HG02678 (cell line): ENCODE data around the gene CCDC30.
"Not testable (repeated sequence)": the region's sequence is repeated elsewhere in the genome, so short reads cannot be mapped to it uniquely, and the experiment has no call there.

Experiments used
- ATAC-seq: cut with Tn5 transposase; IDR thresholded peaks from one replicate; pipeline ENCODE4 v1.9.1; 2021; ENCODE audit warnings: mild to moderate bottlenecking, moderate library complexity; ENCODE audit not compliant: unreplicated experiment

Gene CCDC30

DNA sequence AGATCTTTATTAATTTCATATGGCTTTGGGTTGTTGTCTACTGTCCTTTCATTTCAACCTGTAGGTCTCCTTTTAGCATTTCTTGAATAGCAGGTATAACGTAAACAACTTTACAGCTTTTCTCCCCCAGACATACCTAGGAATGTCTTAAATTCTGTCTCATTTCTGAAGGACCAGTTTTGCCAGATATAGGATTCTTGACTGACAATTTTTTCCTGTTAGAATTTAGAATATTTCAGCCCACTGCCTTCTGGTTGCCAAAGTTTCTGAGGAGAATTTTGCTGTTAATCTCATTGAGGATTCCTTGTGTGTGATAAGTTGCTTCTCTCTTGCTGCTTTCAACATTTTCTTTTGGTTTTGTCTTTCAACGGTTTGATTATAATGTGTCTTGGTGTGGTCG, 60.1 kb downstream of the CCDC30 start:
- no peak for ATAC-seq

DNA sequence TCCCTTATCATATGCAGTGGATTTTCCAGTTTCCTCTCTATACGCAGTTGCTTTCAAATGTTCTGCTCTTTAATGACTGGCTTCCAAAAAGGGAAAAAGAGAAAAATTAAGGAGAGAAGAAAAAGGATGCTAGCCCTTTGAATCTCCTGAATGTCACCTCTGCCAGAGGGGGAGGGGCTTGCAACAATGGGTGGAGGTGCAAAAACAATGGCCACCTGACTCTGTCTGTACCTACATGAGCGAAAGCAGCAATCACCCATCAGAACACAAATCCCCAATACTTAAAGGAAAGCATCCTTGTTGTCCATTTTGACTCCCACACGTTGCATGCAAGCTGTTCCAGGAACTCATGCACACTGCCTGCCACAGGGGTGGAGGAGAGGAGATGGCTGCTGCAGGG, 61.2 kb downstream of the CCDC30 start:
- no peak for ATAC-seq

DNA sequence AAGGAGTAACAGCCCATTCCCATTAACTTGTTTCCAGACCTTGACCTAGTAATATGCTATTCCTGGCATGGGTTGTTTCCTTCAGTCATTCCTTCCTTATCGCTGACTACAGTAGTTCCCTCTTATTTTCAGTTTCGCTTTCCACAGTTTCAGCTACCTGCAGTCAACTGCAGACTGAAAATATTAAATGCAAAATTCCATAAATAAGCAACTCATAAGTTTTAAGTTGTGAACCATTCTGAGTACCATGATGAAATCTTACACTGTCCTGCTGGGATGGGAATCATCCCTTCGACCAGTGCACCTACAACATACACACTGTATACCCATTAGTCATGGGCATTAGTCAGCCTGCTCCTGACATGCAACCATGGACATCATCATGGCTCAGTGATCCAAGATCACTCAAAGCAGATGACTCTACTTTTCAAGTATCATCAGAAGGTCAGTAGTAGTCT, 66.7 kb downstream of the CCDC30 start:
- no peak for ATAC-seq

DNA sequence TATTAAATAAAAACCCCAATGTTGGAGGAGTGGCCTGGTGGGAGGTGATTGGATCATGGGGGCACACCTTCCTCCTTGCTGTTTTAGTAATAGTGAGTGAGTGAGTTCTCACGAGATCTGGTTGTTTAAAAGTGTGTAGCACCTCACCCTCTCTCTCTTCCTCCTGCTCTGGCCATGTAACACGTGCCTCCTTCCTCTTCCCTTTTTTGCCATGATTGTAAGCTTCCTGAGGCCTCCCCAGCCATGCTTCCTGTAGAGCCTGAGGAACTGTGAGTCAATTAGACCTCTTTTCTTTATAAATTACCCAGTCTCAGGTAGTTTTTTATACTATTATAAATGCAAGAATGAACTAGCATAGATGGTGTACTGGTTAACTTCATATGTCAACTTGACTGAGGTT, 68.0 kb downstream of the CCDC30 start:
- ATAC-seq: no peak

DNA sequence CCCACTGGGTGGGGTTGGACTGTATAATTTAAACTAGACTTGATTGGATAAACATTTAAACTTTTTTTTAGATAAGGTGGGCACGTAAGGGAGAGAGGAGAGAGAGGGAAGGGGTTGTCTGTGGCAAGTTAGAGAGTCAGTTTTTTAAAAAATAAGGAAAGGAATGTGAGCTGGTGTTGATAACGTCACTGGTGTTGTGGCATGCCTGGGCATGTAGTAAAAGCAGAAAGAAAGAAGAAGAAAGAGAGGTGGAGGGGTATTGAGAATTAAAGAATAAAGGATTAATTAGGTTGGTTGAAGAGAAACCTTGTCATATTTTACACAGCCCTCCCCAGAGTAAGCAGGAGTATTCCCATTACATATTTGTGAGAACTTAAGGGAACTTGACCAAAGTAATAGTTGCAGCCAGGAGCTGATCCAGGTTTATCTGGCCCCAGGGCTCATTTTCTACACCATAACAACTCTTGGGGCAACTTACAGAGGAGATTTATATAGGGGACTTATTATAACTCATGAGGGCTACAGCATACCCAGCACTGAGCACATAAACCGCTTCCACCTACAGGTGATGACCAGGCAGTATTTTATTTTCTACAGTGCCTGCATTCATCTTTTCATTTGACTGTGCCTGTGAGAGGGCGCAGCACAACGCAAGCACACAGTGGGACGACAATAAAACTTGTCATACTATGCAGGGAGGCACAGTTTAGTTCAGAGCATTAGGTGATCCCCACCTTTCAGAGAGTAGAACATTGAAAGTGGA, 70.2 kb downstream of the CCDC30 start:
- no peak for ATAC-seq

DNA sequence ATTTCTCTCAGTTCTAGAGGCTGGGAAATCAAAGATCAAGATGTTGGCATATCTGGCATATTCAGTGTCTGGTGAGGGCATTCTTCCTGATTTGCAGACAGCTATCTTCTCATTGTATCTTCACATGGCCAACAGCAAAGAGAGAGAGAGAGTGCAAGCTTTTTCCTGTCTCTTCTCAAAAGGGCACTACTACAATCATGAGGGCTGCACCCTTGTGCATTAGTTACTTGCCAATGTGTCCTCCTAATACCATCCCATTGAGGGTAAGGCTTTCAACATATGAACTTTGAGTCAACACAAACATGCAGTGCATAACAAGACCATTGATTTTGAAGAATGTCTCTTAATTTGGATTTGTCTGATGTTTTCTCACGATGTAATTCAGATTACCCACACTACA, 78.0 kb downstream of the CCDC30 start:
- ATAC-seq: no peak

DNA sequence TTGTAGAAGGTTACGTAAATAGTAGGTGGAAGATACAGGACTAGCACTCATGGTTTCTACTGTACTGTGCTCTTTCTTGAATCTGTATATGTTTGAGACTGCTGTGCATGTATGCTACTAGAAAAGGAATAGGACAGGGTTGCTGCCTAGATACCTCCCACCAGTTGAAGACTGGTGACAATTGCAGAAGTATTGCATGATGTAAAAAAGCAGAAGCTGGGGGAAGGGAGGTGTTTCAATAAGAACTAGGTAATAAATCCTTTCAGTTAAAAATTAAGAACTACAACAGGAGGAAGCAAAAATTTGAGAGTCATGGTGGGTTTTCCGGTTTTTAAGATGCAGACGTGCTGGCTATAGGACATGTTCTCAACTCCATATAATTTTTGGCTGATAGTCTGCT, 88.1 kb downstream of the CCDC30 start:
- ATAC-seq: no peak

DNA sequence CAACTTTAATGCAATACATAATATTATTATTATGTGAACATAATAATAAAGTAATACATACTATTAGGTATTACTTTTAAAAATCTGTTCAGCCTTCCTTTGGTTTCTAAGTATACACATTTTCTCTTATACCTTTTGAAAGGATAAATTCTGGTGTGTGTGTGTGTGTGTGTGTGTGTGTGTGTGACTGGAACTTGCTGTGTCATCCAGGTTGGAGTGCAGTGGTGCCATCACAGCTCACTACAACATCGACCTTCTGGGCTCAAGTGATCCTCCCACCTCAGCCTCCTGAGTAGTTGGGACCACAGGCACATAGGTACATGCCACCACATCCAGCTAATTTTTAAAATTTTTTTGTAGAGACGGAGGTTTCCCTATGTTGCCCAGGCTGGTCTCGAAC, 88.5 kb downstream of the CCDC30 start:
- ATAC-seq: no peak

DNA sequence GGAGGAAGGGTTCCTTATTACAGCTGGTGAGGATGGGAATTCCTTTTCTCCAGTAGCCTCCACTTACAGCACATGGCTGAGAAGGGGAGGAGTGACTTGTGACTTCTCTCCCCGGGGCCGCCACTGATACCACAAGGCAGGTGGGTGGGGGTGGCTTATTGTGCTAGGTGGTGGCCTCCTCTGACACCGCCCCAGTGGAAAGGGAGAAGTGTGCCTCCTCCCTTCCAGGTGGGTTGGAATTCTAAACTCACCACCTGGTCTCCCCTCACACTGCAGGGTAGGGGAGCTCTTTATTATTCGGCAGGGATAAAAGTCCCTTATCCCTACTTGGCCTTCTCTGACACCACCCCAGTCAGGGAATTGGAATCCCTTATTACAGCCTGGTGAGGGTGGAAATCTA, 89.5 kb downstream of the CCDC30 start:
- no peak for ATAC-seq

DNA sequence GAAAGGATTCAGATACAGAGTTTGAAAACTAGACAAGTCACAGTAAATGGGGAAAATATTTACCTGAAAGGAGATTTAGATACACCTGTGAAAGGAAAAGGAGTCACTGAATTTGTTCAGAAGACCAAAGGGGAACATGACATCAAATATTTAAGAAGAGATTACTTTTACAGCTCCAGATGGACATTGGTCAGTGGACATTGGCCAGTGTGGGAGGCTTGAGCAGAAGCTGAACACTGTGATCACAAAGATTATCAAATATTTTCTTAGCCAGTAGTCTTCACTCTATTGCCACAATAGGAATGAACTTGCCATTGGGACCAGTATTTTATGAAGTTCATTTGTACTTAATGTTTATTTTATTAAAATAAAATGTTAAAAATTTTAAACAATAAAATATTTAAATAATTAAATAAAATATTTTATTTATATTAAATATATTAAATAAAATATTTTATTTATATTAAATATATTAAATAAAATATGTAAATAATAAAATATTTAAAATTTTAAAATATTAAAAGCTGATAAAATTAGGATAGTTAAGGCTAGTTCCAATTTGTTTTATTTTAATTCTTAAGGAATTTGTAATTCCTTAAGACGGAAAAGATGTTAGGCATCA, 94.3 kb downstream of the CCDC30 start:
- no peak for ATAC-seq

DNA sequence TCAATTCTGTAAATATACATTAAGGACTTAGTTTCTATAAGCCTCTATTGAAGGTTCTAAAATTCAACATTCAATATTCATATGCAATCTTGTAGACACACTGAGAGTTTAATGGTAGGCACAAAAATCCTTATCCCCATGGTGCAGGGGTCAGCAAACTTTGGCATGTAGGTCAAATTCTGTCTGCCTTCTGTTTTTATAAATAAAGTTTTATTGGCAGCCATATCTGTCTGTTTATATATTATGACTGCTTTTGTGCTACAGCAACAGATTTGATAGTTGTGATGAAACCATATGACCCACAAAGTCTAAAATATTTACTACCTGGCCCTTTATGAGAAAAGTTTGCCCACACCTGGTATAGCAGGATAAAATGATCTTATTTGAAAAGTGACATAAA, 104.0 kb downstream of the CCDC30 start:
- ATAC-seq: no peak

DNA sequence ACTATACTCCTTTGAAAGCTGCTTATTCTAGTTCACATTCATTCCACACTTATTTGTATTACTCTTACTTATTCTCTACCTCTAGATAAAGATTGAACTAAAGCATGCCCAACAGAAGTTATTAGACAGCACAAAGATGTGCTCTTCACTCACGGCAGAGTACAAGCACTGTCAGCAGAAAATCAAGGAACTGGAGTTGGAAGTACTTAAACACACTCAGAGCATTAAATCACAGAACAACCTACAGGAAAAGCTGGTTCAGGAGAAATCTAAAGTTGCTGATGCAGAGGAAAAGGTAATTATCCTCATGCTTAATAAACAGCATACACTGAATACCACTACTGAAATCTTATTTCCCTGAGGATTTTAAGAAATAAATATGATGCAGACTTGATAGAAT, 113.8 kb downstream of the CCDC30 start:
- no peak for ATAC-seq

DNA sequence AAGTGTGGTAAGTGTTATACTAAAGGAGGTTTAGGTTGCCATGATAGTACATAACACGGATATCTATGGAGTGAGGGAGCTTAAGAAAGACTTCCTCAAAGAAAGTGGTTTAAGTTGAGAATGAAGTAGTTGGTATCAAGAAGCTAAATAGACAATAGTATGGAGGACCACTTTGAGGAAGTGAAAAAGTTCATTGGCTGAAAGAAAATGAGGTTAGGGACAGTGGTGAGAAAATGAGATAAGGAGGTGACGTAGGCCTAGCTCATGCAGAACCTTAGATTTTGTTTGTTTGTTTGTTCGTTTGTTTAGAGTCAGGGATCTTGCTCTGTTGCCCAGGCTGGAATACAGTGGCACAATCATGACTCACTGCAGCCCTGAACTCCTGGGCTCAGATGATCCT, 122.9 kb downstream of the CCDC30 start:
- ATAC-seq: no peak

DNA sequence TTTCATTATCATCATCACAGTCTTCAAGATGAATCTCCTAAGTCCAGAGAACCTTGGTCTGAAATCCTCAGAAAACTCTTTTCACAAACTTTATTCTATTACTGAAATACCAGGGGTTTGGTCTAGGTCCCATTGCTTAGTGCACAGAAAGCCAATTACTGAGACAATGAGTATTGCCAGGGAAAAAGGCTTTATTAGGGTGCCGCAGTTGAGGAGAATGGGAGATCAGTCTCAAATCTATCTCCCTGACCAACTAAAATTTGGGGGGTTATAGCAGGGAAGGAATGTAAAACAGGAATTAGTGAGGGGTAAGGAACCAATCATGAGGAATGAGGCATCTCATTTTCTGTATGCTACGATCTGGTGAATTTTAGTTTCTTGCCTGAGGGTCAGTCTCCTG, 124.7 kb downstream of the CCDC30 start:
- no peak for ATAC-seq

DNA sequence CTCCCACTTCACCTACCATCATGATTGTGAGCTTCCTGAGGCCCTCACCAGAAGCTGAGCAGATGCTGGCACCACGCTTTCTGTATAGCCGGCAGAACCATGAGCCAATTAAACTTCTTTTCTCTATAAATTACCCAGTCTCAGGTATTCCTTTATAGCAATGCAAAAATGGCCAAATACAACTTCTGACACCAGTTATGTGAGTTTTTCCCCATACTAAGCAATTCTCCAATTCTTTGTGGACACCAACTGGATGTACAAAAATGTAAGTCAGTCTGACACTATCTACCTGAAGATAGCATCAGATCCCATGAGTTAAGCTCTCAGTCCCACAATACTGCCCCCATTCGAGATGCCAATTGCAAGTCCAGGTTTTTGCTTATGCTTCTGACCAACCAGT, 129.7 kb downstream of the CCDC30 start:
- ATAC-seq: no peak

DNA sequence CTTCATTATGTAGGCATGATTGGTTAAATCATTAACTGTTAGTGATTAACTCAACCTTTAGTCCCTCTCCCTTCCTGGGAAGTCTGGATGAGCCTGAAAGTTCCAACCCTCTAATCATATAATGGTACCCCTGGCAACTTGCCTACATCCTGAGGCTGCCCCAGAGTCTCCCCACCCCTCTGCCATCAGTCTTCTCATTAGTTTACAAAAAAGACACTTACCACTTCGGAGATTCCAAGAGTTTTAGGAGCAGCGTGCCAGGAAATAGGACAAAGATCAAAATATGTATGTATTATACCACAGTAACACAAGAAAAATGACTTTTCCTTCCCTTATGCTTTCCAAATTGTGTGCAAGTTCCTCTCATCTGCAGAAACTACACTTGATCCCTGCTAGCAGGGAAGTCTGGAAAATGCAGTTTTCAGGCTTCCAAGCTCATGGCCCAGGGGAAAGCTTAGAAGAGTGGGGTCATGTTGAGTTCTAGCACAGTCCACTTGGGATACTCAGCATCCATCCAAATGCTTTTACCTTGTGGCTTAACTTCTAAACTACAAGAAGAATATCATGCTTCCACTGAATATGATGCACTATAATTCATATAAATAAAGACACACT, 130.5 kb downstream of the CCDC30 start:
- no peak for ATAC-seq

DNA sequence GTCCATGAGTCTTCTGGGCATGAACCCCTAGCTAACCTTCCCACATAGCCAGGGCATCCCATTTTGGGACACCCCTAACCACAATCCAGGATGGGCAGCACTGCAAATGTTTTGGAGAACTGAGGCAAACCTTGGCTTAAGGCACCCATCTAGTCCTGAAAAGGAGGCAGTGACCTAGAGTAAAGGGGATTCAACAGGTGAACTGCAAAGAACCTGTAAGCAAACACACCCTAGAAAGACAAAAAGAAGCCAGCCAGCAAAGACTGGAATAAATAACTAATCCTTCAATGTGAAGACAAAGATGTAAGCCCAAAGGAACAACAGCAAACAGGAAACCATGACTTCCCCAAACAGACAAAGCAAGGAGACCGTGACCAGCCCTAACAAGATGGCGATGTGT, 138.4 kb downstream of the CCDC30 start:
- no peak for ATAC-seq

DNA sequence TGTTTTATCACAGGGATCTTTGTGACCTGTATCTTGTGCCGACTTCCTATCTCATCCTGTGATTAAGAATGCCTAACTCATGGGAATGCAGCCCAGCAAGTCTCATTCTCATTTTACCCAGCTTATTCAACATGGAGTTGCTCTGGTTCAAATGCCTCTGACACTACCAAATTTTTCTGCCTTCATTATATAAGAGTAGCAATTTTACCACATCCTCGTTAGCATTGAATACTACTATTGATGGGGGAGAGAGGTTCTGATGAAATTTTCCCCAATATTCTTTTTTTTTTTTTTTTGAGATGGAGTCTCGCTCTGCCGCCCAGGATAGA, 150.7 kb downstream of the CCDC30 start:
- ATAC-seq: no peak

DNA sequence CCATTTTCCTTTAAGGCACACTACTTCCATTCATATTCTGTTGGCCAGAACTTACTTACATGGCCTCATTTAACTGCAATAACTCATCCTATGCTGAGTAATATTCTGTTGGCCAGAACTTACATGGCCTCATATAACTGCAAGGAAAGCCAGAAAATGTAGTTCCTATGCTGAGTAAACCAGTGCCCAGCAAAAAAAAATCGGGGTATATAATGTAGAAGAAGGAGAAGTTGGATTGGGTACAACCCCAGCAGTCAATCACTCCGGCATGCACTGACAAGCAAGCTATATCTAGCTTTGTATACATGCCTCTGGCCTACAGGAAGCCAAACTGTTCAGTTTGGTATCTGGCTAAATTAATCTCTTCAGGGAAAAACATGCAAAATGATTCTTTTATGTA, 155.8 kb downstream of the CCDC30 start:
- no peak for ATAC-seq

DNA sequence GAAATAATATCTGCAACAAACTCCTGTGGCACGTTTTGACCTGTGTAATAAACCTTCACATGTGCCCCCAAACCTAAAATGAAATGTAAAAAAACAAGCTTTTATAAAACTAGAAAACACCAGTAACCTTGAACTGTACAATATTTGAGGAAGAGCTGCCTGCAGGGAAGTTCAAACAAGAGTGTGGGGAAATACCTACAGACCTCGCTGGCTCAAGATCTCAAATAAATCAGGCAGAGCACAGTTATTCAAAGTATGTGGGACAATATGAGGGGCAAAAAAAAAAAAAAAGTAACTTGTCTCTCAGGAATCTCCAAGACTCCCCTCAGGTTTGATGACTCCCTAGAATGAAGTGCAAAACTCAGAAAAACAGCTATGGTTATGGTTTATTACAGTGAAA, 157.2 kb downstream of the CCDC30 start:
- ATAC-seq: no peak

DNA sequence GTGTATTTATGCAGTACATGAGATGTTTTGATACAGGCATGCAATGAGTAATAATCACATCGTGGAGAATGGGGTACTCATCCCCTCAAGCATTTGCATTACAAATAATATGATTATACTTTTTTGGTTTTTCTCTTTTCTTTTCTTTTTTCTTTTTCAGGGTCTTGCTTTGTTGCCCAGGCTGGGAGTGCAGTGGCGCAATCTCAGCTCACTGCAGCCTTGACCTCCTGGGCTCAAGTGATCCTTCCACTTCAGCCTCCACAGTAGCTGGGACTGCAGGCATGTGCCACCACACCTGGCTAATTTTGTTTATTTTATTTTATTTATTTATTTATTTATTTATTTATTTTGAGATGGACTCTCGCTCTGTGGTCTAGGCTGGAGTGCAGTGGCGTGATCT, 158.1 kb downstream of the CCDC30 start:
- ATAC-seq: not testable (repeated sequence)

DNA sequence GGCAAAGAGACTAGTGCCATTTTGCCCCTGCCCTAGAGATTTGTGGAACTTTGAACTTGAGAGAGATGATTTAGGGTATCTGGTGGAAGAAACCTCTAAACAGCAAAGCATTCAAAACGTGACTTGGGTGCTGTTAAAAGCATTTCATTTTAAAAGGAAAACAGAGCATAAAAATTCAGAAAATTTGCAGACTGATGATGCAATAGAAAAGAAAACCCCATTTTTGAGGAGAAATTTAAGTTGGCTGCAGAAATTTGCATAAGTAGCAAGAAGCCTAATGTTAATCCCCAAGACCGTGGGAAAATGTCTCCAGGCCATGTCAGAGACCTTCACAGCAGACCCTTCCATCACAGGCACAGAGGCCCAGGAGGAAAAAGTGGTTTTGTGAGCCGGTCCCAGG, 164.1 kb downstream of the CCDC30 start:
- ATAC-seq: not testable (repeated sequence)
